Liver (tissue), 9 donors: ENCODE measurements around the gene MKNK1. TPM values are rescaled to one million over a fixed set of nuclear protein-coding genes. Genes with fewer than 3 reads are reported as not detected.

ENCODE experiments used
- DNase-seq: peaks from one replicate; pipeline ENCODE4 v3.0.0-alpha.2; 2017; ENCODE audit warnings: low spot score
- H3K27ac ChIP-seq, 2 donors: one replicate each; pipeline ENCODE4 v1.7.0; 2013; ENCODE audit warnings: inconsistent platforms in 2 of 2, low read length in 2 of 2, control low read depth in 1 of 2, low read depth in 1 of 2, mild to moderate bottlenecking in 1 of 2
- H3K27me3 ChIP-seq, 4 donors: one replicate each; pipeline versions ENCODE4 v1.6.1 to v1.7.0; 2013; ENCODE audit warnings: low read length in 3 of 4, inconsistent platforms in 1 of 4, mild to moderate bottlenecking in 1 of 4, moderate library complexity in 1 of 4; ENCODE audit not compliant: control insufficient read depth in 4 of 4, insufficient read depth in 4 of 4
- H3K36me3 ChIP-seq, 4 donors: one replicate each; pipeline versions ENCODE4 v1.6.1 to v1.7.0; 2013; ENCODE audit warnings: low read length in 3 of 4, mild to moderate bottlenecking in 3 of 4, low read depth in 1 of 4, moderate library complexity in 1 of 4; ENCODE audit not compliant: control insufficient read depth in 4 of 4, insufficient read depth in 3 of 4
- H3K4me1 ChIP-seq, 4 donors: one replicate each; pipeline versions ENCODE4 v1.6.1 to v1.7.0; 2013; ENCODE audit warnings: low read length in 3 of 4, mild to moderate bottlenecking in 3 of 4, moderate library complexity in 1 of 4; ENCODE audit not compliant: control insufficient read depth in 4 of 4, insufficient read depth in 4 of 4
- H3K4me3 ChIP-seq, 3 donors: one replicate each; pipeline versions ENCODE4 v1.6.1 to v1.7.0; 2013; ENCODE audit warnings: low read length in 3 of 3, control low read depth in 1 of 3, low read depth in 1 of 3, mild to moderate bottlenecking in 1 of 3
- H3K9ac ChIP-seq, 2 donors: one replicate each; pipeline ENCODE4 v1.7.0; 2013; ENCODE audit warnings: low read length in 2 of 2, mild to moderate bottlenecking in 2 of 2, moderate library complexity in 2 of 2, control low read depth in 1 of 2, low read depth in 1 of 2
- H3K9me3 ChIP-seq, 4 donors: one replicate each; pipeline versions ENCODE4 v1.6.1 to v1.7.0; 2013; ENCODE audit warnings: low read length in 3 of 4; ENCODE audit not compliant: control insufficient read depth in 4 of 4
- ATF3 ChIP-seq: IDR thresholded peaks from 2 replicates; pipeline ENCODE4 v1.6.1; 2016; ENCODE audit warnings: antibody characterized with exemption
- CTCF ChIP-seq: fragments of 150-350 bp; IDR thresholded peaks from 2 replicates; pipeline ENCODE4 v1.5.1; 2017; ENCODE audit warnings: improper control_type of control experiment, low read depth, low read length; ENCODE audit not compliant: missing input control
- EGR1 ChIP-seq, 2 donors: IDR thresholded peaks; 2 replicates each; pipeline ENCODE4 v1.6.1; 2016 to 2018; ENCODE audit warnings: antibody characterized with exemption in 2 of 2, low read depth in 2 of 2
- FOXA1 ChIP-seq: IDR thresholded peaks from 2 replicates; pipeline ENCODE4 v1.6.1; 2016; ENCODE audit warnings: antibody characterized with exemption
- HNF4A ChIP-seq, 2 donors: conservative IDR thresholded peaks; 2 replicates each; pipeline ENCODE4 v1.6.1; 2016; ENCODE audit warnings: antibody characterized with exemption in 2 of 2, mild to moderate bottlenecking in 2 of 2
- JUND ChIP-seq, 2 donors: IDR thresholded peaks; 2 replicates each; pipeline ENCODE4 v1.6.1; 2016; ENCODE audit warnings: antibody characterized with exemption in 2 of 2
- RAD21 ChIP-seq, 2 donors: IDR thresholded peaks; 2 replicates each; pipeline ENCODE4 v1.6.1; 2016; ENCODE audit warnings: antibody characterized with exemption in 2 of 2, mild to moderate bottlenecking in 2 of 2
- RXRA ChIP-seq, 2 donors: IDR thresholded peaks; 2 replicates each; pipeline ENCODE4 v1.6.1; 2017 to 2018; ENCODE audit warnings: antibody characterized with exemption in 2 of 2, mild to moderate bottlenecking in 1 of 2
- SP1 ChIP-seq: IDR thresholded peaks from 2 replicates; pipeline ENCODE4 v1.6.1; 2018; ENCODE audit warnings: antibody characterized with exemption, mild to moderate bottlenecking
- TAF1 ChIP-seq: conservative IDR thresholded peaks from 2 replicates; pipeline ENCODE4 v1.6.1; 2016; ENCODE audit warnings: antibody characterized with exemption, mild to moderate bottlenecking
- YY1 ChIP-seq: IDR thresholded peaks from 2 replicates; pipeline ENCODE4 v1.6.1; 2016; ENCODE audit warnings: antibody characterized with exemption, mild to moderate bottlenecking
- ZBTB33 ChIP-seq: IDR thresholded peaks from 2 replicates; pipeline ENCODE4 v1.6.1; 2016; ENCODE audit warnings: antibody characterized with exemption
- WGBS: extraction: QIAGEN DNeasy Blood & Tissue Kit; methylation state at CpG from one replicate; pipeline ENCODE4 v1.1.7; 2013; 5-methylcytosine and 5-hydroxymethylcytosine counted together
- polyA plus RNA-seq, 2 donors: library from polyadenylated mRNA; stranded (reverse) in 1 of 2; unstranded in 1 of 2; fragments of 200-250 nt in 1 of 2; fragments of >200 nt in 1 of 2; fragmentation: Nextera tagmentation in 1 of 2; extraction: Ambion mirVana in 1 of 2; gene quantifications; one replicate each; pipeline versions ENCODE4 v1.2.1 to v1.2.3, GENCODE V29; 2013 to 2015
- total RNA-seq, 2 donors: library from RNA; depleted of rRNA; stranded (reverse); fragments of >200 nt; gene quantifications; one replicate each; pipeline ENCODE4 v1.2.3, GENCODE V29; 2014
- donor health status: healthy.
- donor health status: healthy.
- donor health status: healthy.
- donor health status: healthy.
- donor health status: healthy.

MKNK1 gene
- total and polyA plus RNA-seq, 4 donors: 10.2 to 30.8 (median 18.3) TPM

GRCh38 chr1:46618754-46619415 lies 14.8 kb upstream of the MKNK1 start (continued):
- no peak for TF ChIP-seq CTCF
- TF ChIP-seq SP1: no peak
- no peak for TF ChIP-seq ZBTB33
- no peak for TF ChIP-seq ATF3

GRCh38 chr1:46617833-46618232 lies 13.8 kb upstream of the MKNK1 start:
- TF ChIP-seq RXRA (IDR thresholded peaks at IDR 0.05): no peak
- TF ChIP-seq RAD21 (IDR thresholded peaks at IDR 0.05): no peak
- no peak for TF ChIP-seq FOXA1
- no peak for TF ChIP-seq TAF1
- no peak for TF ChIP-seq JUND (IDR thresholded peaks at IDR 0.05)
- no peak for TF ChIP-seq ZBTB33
- no peak for TF ChIP-seq HNF4A (conservative IDR thresholded peaks at IDR 0.05)
- TF ChIP-seq ATF3: no peak
- TF ChIP-seq SP1: no peak
- no peak for TF ChIP-seq YY1
- no peak for DNase-seq
- WGBS: 92% methylated on average over 3 of the region's 3 CpGs
- Histone ChIP-seq H3K9me3 (no peaks in the 10 kb centered on the region), H3K27me3 (no peaks in the 10 kb centered on the region), H3K4me1 (peaks cover 9 to 26% (median 18%) of the 10 kb centered on the region in 4 donors), H3K9ac (no peak overlapping the region), H3K27ac (no peak overlapping the region), H3K4me3 (no peak overlapping the region), H3K36me3 (no peaks in the 10 kb centered on the region)

- peak overlapping the region; percentile 70 to 80 for H3K9ac ChIP-seq
- no peak for DNase-seq
- peaks cover 9 to 26% (median 18%) of the 10 kb centered on the region in 4 donors for H3K4me1 ChIP-seq
- WGBS: 45% methylated on average over 10 of the region's 10 CpGs
- peak overlapping the region; percentile 80 to 92 for H3K27ac ChIP-seq
- TF ChIP-seq RXRA (IDR thresholded peaks at IDR 0.05): no peak
- no peak for TF ChIP-seq EGR1 (IDR thresholded peaks at IDR 0.05; ENCODE audit: low read depth in 2 of 2)
- no peak for TF ChIP-seq CTCF
- no peak for TF ChIP-seq RAD21 (IDR thresholded peaks at IDR 0.05)
- no peak for TF ChIP-seq ATF3
- TF ChIP-seq SP1: no peak
- TF ChIP-seq TAF1: no peak
- TF ChIP-seq YY1: no peak
- H3K9me3 ChIP-seq: no peaks in the 10 kb centered on the region
- H3K4me3 ChIP-seq: peak overlapping the region; percentile 79 to 90 (median 88)
- H3K36me3 ChIP-seq: no peaks in the 10 kb centered on the region
- no peaks in the 10 kb centered on the region for H3K27me3 ChIP-seq
Observed at GRCh38 chr1:46617108-46617800, 13.2 kb upstream of the MKNK1 start.
